ENCODE results near the gene TSEN15. TPM values are rescaled to one million over a fixed set of nuclear protein-coding genes. Genes with fewer than 3 reads are reported as not detected.

The TSEN15 gene
- total and polyA plus RNA-seq, 9 of the 15 experiments (the other 6 are each of a cell fraction or from before 2014, with no cell fraction given), result 25.6 to 121 (median 91.3) TPM

GRCh38 chr1:184053881-184054280 is 2.4 kb downstream of the TSEN15 start (continued):
- TF ChIP-seq ZMIZ1 (IDR thresholded peaks at IDR 0.05; ENCODE audit: low read depth in 2 of 2, low read length in 2 of 2), result no peak
- TF ChIP-seq RREB1 (CRISPR knock-in tag; IDR thresholded peaks at IDR 0.05), result no peak
- TF ChIP-seq ZNF253 (CRISPR knock-in tag; conservative IDR thresholded peaks at IDR 0.05), result no peak
- no peak for TF ChIP-seq RBFOX2 (IDR thresholded peaks at IDR 0.05; ENCODE audit: low read depth, low read length)
- no peak for TF ChIP-seq XRCC5 (IDR thresholded peaks at IDR 0.05; ENCODE audit: low read depth, low read length)
- TF ChIP-seq ZNF830 (CRISPR knock-in tag; IDR thresholded peaks at IDR 0.05), result no peak
- no peak for TF ChIP-seq ZNF263 (CRISPR knock-in tag; IDR thresholded peaks at IDR 0.05; ENCODE audit: borderline replicate concordance)
- TF ChIP-seq CC2D1A (IDR thresholded peaks at IDR 0.05), result no peak
- TF ChIP-seq STAT6 (CRISPR knock-in tag; IDR thresholded peaks at IDR 0.05), result no peak
- no peak for TF ChIP-seq SMAD4 (CRISPR knock-in tag; conservative IDR thresholded peaks at IDR 0.05)
- TF ChIP-seq MBD1 (CRISPR knock-in tag; IDR thresholded peaks at IDR 0.05), result no peak
- TF ChIP-seq MNT (conservative IDR thresholded peaks at IDR 0.05), result no peak
- TF ChIP-seq MAFK (IDR thresholded peaks at IDR 0.05; ENCODE audit: low read length), result no peak

Measured in K562 (cell line).